IPS-NIHi7 (cell line): ENCODE data around the gene CAPN10.

Experiments used
- DNase-seq: peaks from one replicate; pipeline ENCODE4 v3.0.0; 2012; ENCODE audit warnings: mixed read lengths; ENCODE audit errors: extremely low spot score

Gene CAPN10

DNA sequence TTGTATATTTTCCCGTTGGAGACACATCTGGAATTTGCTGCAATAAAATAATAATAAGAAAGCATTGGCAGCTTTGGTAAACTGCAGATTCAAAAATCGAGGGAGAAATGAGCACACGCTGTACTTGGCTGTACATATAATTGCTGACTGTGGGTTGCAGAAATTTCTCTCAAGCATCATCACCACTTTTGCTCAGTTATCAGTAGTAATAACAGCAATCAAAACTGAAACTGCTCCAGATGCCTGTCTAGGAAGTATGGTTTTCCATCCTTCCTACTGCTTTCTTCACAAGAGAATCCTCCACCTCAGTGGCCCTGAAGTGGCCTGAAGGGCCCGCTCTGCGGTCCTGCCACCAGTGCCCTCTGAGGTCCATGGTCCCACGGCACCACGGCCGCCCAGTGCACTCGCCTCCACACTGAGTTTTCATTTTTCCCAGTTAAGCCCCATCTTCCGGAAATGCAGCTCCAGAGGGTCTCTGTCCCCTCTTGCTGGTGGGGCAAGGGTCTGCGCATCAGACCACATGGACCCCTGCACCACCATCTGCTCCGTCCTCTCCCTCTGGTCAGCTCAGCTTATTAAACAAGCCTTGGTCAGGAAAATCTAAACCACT is 22.5 kb upstream of the CAPN10 start:
- no peak for DNase-seq

- DNase-seq: no peak
Observed at GRCh38 chr2:240564561-240565332, 21.8 kb upstream of the CAPN10 start.

- DNase-seq: no peak
Observed at GRCh38 chr2:240565333-240566202, 21.0 kb upstream of the CAPN10 start.

DNA sequence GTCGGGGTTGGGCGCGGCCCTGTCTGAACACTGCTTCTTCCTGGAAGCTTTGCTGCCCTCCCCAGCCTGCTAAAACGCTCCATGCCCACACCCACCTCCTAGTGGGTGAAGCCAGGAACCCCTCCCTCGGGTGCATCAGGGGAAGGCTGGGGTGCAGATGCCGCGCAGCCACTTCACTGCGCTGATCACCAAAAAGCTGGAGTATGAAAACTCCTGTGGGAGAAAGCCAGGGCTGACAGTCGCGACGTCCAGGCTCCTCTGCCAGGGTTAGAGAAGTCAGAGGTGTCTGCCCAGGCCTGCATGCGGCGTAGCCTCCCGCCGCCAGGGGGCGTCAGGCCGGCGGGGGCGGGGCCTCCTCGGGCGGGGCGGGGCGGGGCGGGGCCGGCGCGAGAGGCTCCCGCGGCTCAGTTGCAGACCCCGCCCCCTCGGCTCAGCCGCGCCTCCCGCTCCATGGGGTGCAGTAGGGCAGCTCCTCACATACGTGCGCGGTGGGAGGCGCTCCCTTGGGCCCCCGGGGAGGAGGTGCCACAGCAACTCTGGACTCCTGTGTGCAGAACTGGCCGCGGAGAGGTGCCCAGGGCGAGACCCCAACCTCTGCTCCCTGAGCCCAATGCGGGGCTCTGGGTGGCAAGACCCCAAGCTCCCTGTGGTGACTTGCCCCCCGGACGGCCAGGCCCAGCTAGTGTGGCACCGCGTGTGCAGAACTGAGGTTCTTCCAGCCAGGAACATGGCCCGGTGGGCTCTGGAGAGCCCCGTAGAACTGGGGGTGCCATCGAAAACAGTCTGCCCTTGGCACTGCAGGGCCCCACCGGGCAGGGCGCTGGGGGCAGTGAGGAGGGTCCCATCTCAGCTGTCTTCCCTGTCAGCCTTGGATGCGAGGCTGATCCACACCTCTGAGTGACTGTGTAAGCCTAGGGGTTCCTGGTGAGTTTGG is 20.1 kb upstream of the CAPN10 start:
- peak; percentile 78 for DNase-seq

GRCh38 chr2:240567137-240567871 is 19.2 kb upstream of the CAPN10 start:
- no peak for DNase-seq

DNA sequence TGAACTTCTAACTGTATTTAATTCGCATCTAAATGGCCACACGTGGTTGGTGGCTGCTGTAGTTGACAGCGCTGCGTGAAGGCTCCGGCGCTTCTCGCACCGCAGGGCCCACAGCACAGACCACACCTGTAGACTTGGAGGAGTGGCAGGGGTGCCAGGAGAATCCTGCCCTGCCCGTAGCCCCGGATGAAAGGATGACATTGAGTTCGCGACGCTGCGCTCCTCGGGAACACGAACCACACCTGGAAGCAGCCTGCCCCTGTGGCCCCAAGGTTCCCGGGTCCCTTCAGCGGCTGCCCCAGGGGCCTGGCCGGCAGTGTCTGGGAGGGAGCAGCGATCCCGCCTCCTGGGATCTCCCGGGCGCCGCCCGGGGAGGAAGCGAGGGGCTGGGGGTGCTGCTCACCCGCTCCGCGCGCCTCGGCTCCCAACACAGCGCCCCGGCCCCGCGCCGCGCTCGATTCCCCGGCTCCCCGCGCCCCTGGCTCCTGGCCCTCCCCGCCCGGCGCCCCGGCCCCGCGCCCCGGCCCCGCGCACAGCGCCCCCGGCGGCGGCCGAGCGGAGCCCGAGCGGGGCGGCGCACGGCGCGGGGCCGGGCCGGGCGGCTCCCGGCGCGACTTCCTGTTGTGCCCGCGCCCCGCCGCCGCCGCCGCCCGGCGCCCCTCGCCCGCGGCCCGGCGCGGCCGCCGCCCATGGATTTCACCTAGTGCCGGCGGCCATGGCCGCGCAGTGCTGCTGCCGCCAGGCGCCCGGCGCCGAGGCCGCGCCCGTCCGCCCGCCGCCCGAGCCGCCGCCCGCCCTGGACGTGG is 18.5 kb upstream of the CAPN10 start, which contains the start of gene RNPEPL1:
RNPEPL1 (plus strand) TSS at position 613 of the 806 bp plus-strand sequence; CDS start at position 716, 103 bp downstream.
- DNase-seq: peak; percentile 55

DNA sequence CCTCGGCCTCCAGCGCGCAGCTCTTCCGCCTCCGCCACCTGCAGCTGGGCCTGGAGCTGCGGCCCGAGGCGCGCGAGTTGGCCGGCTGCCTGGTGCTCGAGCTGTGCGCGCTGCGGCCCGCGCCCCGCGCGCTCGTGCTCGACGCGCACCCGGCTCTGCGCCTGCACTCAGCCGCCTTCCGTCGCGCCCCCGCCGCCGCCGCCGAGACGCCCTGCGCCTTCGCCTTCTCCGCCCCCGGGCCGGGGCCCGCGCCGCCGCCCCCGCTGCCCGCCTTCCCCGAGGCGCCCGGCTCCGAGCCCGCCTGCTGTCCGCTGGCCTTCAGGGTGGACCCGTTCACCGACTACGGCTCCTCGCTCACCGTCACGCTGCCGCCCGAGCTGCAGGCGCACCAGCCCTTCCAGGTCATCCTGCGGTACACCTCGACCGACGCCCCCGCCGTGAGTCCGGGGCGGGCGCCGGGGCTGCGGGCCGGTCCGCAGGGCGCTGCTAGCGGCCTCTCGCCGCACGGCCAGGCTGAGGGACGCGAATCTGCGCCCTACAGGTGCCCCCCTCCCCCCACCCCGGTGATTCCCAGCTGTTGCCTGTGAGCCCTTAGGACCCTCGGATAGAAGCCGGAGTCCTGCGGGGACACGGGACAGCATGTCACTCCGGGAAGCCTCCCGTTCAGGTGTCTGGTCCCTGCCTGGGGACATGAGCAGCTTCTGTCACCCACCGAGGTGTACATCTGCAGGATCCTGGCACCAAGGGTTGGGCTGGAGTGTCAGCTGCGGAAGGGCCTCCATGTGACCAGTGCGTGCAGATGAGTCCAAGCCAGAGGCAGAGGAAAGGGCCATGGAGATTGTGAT is 17.6 kb upstream of the CAPN10 start:
- peak; percentile 34 for DNase-seq

DNA sequence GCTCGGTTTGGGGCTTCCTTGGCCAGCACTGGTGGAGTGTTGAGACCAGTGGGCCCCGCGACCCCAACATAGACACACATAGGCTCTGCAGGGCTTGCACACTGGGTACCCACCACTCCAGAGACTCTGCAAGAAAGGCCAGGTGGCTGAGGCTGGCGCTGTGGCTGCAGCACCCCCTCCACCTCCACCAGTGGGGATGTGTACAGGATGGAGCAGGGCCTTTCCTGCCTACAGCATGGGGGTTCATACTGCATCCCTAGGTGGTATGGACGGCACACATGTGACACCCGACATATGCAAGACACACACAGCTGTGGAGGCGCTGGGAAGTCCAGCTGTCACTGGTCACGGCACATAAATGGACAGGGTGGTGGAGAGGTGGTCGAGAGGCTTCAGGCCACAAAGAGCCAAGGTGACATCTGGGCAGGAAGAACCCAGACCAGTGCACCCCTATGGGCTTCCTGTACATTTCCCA is 17.0 kb upstream of the CAPN10 start:
- DNase-seq: no peak

DNA sequence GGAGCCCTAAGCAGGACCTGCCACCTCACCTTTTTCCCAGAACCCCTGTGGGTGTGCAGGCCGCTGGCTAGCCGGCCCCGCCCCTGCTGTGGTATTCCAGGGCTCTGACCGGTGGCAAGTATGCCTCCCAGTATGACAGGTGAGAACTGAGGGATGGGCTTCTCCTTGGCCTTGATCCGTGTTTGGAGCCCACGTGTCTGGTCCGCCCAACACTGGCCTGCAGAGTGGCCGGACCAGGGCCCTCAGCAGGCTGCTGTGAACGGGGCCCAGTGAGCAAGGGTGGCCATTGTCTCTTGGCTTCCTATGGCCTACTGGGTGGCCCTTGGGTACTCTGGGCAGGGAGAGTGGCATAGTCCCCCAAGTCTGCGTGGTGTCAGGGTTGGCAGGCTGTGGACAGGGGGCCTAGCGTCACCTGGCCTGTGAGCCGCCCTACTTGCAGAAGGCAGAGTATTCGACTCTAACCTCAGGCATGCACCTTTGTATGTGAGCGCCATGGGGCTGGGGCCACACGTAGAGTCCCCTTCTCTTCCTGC is 16.5 kb upstream of the CAPN10 start:
- no peak for DNase-seq

DNA sequence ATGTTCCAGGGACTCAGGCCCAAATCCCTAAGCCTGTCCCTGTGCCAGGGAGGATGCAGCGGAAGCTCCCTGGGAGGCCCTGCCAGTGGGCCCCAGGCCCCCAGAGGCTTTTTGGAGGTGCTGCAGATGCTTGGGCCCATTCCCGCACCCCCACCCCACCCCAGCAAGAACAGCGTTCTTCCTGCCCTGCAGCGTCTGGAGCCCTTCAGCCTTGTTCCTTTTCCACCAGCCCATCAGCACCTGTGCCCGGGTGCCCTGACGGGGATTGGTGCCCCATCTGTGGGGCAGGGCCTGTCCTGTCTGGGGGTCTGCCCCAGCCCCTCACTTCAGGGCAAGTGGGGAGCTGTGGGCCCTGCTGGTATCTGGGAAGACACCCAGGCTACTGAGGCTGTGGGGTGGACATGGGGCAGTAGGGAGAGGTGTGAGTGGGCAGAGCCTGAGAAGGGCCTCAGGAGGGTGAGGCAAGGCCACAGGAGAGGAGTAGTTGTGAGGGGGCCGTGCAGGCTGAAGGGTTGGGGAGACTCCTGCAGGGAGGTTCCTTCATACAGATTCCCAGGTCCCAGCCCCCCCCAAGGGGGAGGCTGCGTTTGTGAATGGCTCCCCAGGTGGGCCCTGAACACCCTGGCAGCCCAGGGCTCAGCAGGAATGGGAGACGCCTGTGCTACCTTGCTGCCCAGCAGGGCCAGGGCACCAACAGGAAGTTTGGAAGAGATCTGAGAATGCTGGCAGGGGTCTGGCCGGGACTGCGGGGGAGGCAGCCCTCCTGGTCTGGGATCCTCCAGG is 15.8 kb upstream of the CAPN10 start:
- DNase-seq: no peak

GRCh38 chr2:240571314-240571973 is 15.1 kb upstream of the CAPN10 start:
- no peak for DNase-seq

- DNase-seq: no peak
Observed at GRCh38 chr2:240572141-240573031, 14.1 kb upstream of the CAPN10 start.

GRCh38 chr2:240573071-240573515 is 13.4 kb upstream of the CAPN10 start:
- DNase-seq: no peak

DNA sequence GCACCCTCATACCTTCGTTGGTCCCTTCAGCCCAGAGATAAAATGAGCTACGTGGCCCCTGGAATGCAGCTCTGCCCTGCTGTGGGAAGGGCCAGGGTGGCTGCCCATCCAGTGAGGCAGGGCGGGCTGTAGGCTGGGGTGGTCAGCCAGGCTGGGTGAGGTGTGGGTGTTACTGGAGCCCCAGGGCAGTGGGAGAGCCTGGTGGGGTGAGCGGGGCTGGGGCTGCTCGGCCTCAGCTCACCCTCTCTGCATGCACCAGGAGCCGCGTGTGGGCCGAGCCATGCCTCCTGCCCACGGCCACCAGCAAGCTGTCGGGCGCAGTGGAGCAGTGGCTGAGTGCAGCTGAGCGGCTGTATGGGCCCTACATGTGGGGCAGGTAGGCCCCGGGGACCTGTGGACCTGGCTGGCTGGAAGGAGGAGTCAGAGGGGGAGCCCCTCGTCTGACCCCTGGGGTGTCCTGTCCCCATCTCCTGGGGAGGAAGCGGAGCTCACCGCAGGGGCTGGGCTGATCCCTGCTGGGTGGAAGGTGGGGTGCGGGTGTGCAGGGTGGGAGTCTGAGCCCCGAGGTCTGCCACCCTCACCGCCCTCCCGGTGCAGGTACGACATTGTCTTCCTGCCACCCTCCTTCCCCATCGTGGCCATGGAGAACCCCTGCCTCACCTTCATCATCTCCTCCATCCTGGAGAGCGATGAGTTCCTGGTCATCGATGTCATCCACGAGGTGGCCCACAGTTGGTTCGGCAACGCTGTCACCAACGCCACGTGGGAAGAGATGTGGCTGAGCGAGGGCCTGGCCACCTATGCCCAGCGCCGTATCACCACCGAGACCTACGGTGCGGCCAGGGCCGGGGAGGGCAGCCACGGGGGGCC is 12.8 kb upstream of the CAPN10 start:
- no peak for DNase-seq
